ENCODE results near the gene TAPBPL.
"Not testable (repeated sequence)": the region's sequence is repeated elsewhere in the genome, so short reads cannot be mapped to it uniquely, and the experiment has no call there.

TAPBPL gene

DNA sequence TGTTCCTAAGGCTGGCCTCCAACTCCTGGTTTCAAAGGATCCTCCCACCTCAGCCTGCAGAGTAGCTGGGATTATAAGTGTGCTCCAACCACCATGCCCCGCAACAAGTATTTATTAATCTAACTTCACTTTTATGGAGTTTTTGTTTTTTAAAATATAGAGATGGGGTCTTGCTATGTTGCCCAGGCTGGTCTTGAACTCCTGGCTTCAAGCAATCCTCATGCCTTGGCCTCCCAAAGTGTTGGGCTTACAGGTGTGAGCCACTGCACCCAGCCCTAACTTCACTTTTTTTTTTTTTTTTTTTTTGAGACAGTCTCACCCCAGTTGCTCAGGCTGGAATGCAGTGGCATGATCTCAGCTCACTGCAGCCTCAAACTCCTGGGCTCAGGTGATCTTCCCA, 38.8 kb downstream of the TAPBPL start:
- not testable (repeated sequence) for DNase-seq (ENCODE audit: low read depth)

DNA sequence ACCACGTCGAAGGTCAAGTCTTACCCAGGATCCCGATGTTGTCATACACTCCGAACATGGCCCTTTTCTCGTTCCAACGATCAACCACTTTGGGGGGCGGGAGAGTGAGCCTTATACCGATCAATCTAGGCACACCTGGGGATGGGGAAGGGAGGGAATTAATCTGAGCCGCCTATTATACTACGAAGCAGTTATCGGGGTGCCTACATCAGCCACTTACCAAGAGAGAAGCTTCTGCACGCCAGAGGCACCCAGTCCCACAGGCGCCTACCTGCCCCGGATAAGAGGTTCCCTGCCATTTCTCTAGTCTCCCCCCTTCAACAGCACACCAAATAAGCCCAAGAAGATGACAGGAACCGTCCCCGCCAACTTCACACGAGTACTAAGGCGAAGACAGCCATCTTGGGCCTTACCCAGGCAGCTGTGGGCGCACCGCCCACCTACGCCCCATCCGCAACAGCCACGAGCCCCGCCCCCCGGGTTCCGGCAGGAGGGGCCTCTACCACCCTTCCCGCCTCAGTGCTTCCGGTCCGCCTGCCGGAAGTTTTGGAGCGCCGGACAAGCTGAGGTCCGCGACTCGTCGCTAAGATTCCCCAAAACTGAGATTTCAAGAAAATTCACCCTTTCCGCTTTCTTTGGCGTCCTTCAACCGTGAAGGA, 41.1 kb downstream of the TAPBPL start, which contains the start of gene MRPL51:
Gene MRPL51, minus strand, starts transcription at position 425 of the 659 bp plus-strand sequence. Its CDS starts 126 bp downstream, at position 299.
- peak; percentile 95 for DNase-seq (ENCODE audit: low read depth)

DNA sequence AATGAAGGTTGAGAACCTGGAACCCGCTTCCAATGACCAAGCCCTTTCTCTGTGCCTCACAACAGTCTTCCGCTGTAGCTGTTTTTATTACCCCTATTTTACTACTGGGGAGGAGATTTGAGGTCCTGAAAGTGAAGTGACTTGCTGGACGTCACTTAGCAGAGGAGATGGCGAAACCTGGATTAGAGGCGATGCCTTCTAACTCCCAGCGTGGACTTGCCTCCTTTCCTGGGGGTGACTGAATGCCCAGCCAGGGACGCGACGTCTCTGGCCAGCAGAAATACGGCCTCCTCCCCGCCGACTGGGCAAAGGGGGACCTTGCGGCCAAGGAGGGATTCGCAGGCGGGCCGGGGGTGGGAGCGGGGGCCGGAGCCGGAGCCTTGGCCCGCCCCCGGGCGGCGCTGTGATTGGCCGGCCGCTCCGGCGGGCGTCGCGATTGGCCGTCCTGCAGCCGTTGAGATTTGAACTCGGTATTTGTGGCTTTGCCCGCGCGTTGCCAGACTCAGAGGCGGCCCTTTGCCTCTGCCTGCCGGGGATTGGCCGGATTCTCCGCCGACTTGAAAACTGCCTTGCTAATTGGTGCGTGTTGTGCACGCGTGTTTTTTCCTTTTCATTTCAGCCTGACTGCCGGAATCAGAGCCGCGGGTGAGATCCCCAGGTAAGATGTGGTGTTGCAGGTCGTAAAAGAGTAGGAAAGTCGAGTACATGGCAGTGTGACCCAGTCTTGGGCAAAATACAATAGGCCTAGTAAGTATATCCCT, 41.8 kb downstream of the TAPBPL start, which contains the start of gene NCAPD2:
Gene NCAPD2, plus strand, starts transcription at position 606 of the 761 bp plus-strand sequence. CDS start 997 bp downstream, outside the sequence.
- DNase-seq (ENCODE audit: low read depth), result peak; percentile 87

DNA sequence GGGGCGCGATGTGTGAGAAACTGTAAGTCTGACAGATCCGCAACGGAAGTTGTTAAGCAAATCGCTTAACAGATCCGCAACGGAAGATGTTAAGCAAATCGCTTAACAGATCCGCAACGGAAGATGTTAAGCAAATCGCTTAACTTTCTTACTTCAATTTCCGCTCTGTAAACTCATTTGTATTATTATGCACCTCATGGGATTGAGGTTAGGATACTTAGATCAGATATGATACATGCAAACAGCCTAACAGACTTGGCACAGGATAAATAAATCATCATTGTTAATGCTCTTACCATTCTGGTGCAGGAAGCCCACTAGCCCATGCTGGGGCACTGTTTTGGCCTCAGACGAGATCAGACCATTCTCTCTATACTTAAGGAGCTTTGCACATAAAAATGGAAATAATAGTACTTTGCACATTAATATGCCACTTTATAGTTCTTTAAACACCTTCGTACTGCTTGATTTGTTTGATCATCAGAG, 42.5 kb downstream of the TAPBPL start:
- DNase-seq (ENCODE audit: low read depth), result no peak

DNA sequence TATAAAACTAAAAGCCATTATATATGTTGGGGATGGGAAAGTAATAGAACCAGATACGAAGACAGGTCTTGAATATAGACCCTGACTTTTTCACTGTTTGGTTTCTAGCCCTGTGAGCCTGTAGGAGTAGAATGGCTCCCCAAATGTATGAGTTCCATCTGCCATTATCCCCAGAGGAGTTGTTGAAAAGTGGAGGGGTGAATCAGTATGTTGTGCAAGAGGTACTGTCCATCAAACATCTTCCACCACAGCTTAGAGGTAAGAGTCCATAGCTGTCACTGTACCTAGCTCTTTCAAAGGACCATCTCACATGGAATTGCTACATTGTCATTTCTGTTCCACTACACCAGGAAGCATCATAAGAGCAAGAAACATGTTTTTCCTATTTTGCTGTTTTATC, 43.1 kb downstream of the TAPBPL start:
- no peak for DNase-seq (ENCODE audit: low read depth)

DNA sequence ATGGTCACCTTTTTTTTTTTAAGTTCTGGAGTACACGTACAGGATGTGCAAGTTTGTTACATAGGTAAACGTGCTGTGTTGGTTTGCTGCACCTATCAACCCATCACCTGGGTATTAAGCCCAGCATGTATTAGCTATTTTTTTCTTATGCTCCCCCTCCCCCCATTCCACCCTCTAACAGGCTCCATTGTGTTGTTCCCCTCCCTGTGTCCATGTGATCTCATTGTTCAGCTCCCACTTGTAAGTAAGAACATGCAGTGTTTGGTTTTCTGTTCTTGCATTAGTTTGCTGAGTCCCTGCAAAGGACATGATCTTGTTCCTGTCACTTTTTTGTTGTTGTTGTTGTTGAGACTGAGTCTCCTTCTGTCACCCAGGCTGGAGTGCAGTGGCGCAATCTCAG, 45.4 kb downstream of the TAPBPL start:
- DNase-seq (ENCODE audit: low read depth), result not testable (repeated sequence)

DNA sequence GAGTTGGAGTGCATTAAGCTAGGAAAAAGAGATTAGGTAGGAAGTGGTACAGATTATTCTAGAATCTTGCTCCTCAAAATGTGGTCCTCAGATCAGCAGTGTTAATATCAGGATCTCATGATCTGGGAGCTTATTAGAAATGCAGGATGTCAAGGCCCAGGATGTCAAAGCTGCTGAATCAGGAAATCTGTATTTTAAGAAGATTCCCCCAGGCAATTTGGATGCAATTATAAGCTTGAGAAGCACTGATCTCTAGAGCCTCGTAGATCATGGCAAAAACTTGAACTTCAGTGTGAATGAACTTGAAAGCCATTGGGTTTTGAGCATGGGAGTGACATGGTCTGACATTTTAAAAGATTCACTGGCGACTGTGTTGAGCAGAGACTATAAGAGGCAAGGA, 48.6 kb downstream of the TAPBPL start:
- no peak for DNase-seq (ENCODE audit: low read depth)

DNA sequence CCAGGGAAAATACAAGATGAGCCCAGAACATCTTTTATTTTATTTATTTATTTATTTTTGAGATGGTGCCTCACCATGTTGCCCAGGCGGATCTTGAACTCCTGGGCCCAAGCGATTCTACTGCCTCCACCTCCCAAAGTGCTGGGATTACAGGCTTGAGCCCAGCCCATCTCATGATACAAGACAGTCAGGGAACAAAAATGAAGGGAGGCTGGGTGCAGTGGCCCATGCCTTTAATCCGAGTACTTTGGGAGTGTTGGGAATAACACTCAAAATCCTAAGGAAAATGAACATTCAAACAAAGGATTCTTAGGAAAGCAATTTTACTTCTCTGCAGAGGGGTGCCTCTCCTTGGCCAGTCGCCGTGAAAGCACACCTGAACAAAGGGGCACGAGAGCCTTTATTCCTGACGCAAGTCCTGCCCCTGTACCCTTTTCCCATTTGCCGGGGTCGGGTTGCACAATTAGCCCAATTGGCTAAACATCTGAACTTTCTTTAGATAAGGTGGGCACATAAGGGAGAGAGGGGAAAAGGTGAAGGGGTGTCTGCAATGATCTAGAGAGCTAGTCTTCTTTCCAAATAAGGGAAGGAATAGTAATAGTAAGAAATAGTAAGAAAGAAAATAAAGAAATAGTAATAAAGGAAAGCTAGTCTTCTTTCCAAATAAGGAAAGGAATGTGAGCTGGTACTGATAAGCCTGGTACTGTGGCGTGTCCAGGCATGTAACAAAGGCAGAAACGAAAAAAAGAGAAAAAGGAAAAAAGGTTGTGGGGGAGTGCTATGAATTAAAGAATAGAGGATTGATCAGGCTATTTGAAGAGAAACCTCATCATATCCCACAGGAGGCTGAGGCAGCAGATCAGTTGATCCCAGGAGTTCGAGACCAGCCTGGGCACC, 55.5 kb downstream of the TAPBPL start:
- DNase-seq (ENCODE audit: low read depth), result no peak

DNA sequence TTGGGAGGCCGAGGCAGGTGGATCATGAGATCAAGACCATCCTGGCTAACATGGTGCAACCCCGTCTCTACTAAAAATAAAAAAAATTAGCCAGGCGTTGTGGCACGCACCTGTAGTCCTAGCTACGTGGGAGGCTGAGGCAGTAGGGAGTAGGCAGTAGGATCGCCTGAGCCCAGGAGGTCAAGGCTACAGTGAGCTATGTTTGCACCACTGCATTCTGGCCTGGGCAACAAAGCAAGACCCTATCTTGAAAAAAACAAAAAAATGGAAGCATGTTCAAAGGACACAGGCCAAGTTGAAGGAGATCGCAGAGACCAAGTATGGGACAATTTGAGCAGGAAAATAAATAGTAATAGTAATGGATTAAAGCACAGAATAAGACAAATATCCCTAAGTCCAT, 56.2 kb downstream of the TAPBPL start:
- no peak for DNase-seq (ENCODE audit: low read depth)

All from stimulated activated CD8-positive, alpha-beta memory T cell treated with anti-CD3 and anti-CD28 coated beads, Interleukin-12 subunit alpha, Interleukin-12 subunit beta, amount 100 ng/mL, for 1 hour (primary cell).